Stimulated activated CD8-positive, alpha-beta memory T cell treated with anti-CD3 and anti-CD28 coated beads, Interleukin-4, amount 100 ng/mL, for 1 hour (primary cell): ENCODE results near the gene FAAP100.

Experiments
- DNase-seq, 2 donors: peaks; one replicate each; pipeline ENCODE4 v3.0.0-alpha.2; 2020; ENCODE audit warnings: low read depth in 2 of 2, low spot score in 1 of 2

FAAP100 gene

GRCh38 chr17:81489998-81490992 is 61.9 kb downstream of the FAAP100 start:
- DNase-seq: no peak
